ENCODE results near the gene SLC35B2.

Gene SLC35B2

DNA sequence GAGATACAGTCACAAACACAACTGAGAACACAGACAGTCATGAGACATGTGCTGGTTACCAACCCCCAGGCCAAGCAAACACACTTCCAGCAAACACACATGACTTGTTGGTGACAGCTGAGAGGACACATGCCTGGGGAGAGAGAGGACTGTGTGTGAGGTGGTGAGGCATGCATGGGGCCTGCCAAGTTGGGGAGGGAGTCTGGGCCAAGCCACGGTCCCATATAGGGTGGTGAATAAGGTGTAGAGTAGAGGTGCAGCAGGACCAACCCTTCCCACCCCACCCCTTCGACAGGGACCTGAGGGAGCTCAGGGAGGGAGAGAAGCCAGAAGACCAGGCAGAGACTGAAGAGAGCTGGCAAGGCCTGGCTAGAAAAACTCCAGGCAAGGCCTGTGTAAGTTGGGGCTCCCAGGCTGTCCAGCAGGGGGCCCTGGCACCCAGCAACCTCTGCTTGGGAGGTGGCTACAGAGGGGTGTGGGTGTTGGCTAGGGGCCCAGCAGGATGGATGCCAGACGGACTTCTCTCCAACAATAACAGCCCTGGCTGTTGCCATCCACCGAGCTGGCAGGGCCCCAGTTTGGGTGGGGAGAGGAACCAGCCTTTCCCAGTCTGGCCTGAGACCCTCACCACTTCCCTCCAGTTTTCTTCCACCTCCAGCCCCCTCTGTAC is 35.9 kb downstream of the SLC35B2 start:
- no peak for DNase-seq (ENCODE audit: low read depth)

GRCh38 chr6:44220913-44221290 is 36.4 kb downstream of the SLC35B2 start:
- no peak for DNase-seq (ENCODE audit: low read depth)

GRCh38 chr6:44219815-44220784 is 37.2 kb downstream of the SLC35B2 start:
- DNase-seq (ENCODE audit: low read depth): no peak

DNA sequence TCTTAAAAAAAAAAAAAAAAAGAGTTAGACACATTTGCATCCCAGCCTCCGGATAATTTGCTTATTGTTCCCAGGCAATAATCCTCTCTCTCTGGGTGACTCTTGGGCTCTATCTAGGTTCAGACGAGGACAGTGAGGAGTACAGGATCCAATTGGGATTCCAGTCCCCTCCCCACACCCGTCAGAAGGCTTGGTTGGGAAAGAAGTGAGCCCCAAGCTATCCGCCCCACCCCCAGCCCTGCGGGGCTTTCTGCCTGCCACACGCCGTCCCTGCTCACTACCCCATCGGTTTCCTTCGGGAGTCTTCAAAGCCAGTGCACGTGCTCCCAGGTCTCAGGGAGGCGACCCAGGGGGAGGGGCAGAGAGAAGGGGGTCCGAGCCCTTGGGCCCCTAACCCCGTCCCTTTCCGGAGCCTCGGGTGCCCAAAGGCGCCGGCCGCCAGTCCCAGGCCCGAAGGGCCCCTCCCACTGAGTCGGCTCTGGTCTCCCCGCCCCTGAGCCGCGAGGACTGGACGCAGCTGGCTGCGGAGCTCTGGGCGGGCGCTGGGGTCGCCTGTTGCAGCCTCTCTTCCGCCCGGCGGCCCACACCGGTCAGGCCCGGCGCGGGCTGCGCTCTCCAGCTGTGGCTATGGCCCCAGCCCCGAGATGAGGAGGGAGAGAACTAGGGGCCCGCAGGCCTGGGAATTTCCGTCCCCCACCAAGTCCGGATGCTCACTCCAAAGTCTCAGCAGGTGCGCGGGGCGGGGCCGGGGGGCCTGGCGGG is 38.1 kb downstream of the SLC35B2 start:
- no peak for DNase-seq (ENCODE audit: low read depth)

- DNase-seq (ENCODE audit: low read depth): no peak
These were observed 39.8 kb downstream of the SLC35B2 start for GRCh38 chr6:44217332-44218143.

- no peak for DNase-seq (ENCODE audit: low read depth)
These were observed 40.5 kb downstream of the SLC35B2 start, which contains the start of gene MYMX for GRCh38 chr6:44216677-44217331. TSS of gene MYMX (plus strand) at chr6:44216926. CDS start at chr6:44217472, 546 bp downstream.

- DNase-seq (ENCODE audit: low read depth): no peak
These were observed 43.0 kb downstream of the SLC35B2 start for GRCh38 chr6:44214307-44214706.

DNA sequence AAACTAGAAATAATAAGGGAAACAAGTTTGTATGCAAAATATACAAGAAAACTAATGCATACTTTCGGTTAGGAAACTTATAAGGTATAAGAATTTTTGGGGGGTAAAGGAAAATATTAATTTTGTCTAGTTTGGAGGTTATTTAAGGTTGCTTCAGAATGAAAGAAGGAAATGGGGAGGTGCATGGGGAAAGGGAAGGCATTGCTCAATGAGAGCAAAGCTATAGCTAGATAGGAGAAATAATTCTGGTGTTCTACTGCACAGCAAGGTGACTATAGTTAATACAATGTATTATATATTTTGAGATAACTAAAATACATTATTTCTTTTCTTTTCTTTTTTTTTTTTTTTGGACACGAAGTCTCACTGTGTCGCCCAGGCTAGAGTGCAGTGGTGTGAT is 46.0 kb downstream of the SLC35B2 start:
- no peak for DNase-seq (ENCODE audit: low read depth)

DNA sequence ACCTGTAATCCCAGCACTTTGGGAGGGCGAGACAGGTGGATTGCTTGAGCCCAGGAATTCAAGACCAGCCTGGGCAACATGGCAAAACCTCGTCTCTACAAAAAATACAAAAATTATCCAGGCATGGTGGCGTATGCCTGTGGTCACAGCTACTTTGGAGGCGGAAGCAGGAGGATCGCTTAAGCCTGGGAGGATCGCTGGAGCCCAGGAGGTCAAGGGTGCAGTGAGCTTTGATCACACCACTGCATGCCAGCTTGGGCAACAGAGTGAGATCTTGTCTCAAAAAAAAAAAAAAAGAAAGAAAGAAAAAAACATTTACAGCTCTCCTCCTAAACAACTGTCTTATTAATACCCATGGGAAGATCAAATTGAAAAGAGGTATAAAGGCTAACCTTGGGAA is 49.4 kb downstream of the SLC35B2 start:
- DNase-seq (ENCODE audit: low read depth): no peak

Measured in non-pigmented ciliary epithelial cell (primary cell).